Skeletal muscle tissue (tissue), 4 donors: ENCODE results near the gene SIK2. TPM values are rescaled to one million over a fixed set of nuclear protein-coding genes. Genes with fewer than 3 reads are reported as not detected.

Experiments
- H3K27ac ChIP-seq: one replicate; pipeline ENCODE4 v1.7.0; 2013; ENCODE audit warnings: mild to moderate bottlenecking, low read depth, low read length, inconsistent platforms
- H3K27me3 ChIP-seq, 3 donors: one replicate each; pipeline ENCODE4 v1.7.0; 2013; ENCODE audit warnings: low read length in 3 of 3; ENCODE audit not compliant: control insufficient read depth in 3 of 3, insufficient read depth in 3 of 3
- H3K36me3 ChIP-seq, 3 donors: one replicate each; pipeline ENCODE4 v1.7.0; 2013; ENCODE audit warnings: low read length in 3 of 3; ENCODE audit not compliant: control insufficient read depth in 3 of 3, insufficient read depth in 3 of 3
- H3K4me1 ChIP-seq, 3 donors: one replicate each; pipeline ENCODE4 v1.7.0; 2013; ENCODE audit warnings: low read length in 3 of 3, mild to moderate bottlenecking in 3 of 3; ENCODE audit not compliant: control insufficient read depth in 3 of 3, insufficient read depth in 3 of 3
- H3K4me3 ChIP-seq, 3 donors: one replicate each; pipeline ENCODE4 v1.7.0; 2013; ENCODE audit warnings: low read length in 3 of 3
- H3K9ac ChIP-seq, 3 donors: one replicate each; pipeline ENCODE4 v1.7.0; 2013; ENCODE audit warnings: low read length in 3 of 3, mild to moderate bottlenecking in 3 of 3, moderate library complexity in 2 of 3, low read depth in 1 of 3
- H3K9me3 ChIP-seq, 3 donors: one replicate each; pipeline ENCODE4 v1.7.0; 2013; ENCODE audit warnings: low read length in 3 of 3; ENCODE audit not compliant: control insufficient read depth in 3 of 3
- total RNA-seq: library from RNA; depleted of rRNA; stranded (reverse); fragments of >200 nt; gene quantifications from one replicate; pipeline ENCODE4 v1.2.3, GENCODE V29; 2014
- donor health status: Osteomylitis.

Gene SIK2
- total RNA-seq, 1 donor from 2014 or later, result 11.5 TPM

DNA sequence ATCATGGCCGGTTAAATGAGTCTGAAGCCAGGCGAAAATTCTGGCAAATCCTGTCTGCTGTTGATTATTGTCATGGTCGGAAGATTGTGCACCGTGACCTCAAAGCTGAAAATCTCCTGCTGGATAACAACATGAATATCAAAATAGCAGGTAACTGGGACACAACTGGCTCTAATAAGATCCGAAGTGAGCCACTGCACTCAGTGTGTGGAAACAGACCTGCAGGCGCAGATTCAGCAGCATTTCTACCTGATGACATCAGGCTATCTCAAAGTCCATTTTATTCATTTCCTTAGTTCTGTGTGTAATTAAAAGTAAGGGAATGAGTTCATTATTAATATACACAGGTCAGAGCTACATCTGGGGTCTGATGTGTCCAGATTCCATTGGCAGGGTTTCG lies 85.8 kb downstream of the SIK2 start:
- Histone ChIP-seq H3K4me1 (no peaks in the 10 kb centered on the region), H3K27me3 (no peaks in the 10 kb centered on the region), H3K9ac (peak overlapping the region in 1 of 3 donors; percentile 10), H3K9me3 (no peaks in the 10 kb centered on the region), H3K4me3 (no peak overlapping the region), H3K27ac (no peak overlapping the region), H3K36me3 (peaks cover 6 to 15% (median 7%) of the 10 kb centered on the region in 3 donors)

GRCh38 chr11:111691176-111691575 lies 88.9 kb downstream of the SIK2 start:
- H3K36me3 ChIP-seq, result peaks cover 6 to 15% (median 7%) of the 10 kb centered on the region in 3 donors
- H3K4me1 ChIP-seq, result peaks cover 4 to 15% (median 8%) of the 10 kb centered on the region in 3 donors
- H3K9me3 ChIP-seq, result no peaks in the 10 kb centered on the region
- no peak overlapping the region for H3K9ac ChIP-seq
- H3K27me3 ChIP-seq, result no peaks in the 10 kb centered on the region
- H3K27ac ChIP-seq, result no peak overlapping the region
- H3K4me3 ChIP-seq, result no peak overlapping the region

- Histone ChIP-seq H3K27ac (no peak overlapping the region), H3K9me3 (no peaks in the 10 kb centered on the region)
These were observed 89.5 kb downstream of the SIK2 start for GRCh38 chr11:111691741-111692140.

GRCh38 chr11:111693224-111693937 lies 91.1 kb downstream of the SIK2 start:
- H3K36me3 ChIP-seq, result peaks cover under 1 to 10% (median 2%) of the 10 kb centered on the region in 3 donors
- H3K9ac ChIP-seq, result no peak overlapping the region
- peak overlapping the region; percentile 10 for H3K27ac ChIP-seq
- H3K4me1 ChIP-seq, result peaks cover 4 to 15% (median 8%) of the 10 kb centered on the region in 3 donors
- H3K27me3 ChIP-seq, result no peaks in the 10 kb centered on the region
- H3K9me3 ChIP-seq, result no peaks in the 10 kb centered on the region
- no peak overlapping the region for H3K4me3 ChIP-seq

More at GRCh38 chr11:111691741-111692140, 89.5 kb downstream of the SIK2 start:
- peaks cover 4 to 15% (median 8%) of the 10 kb centered on the region in 3 donors for H3K4me1 ChIP-seq
- H3K27me3 ChIP-seq, result no peaks in the 10 kb centered on the region
- no peak overlapping the region for H3K4me3 ChIP-seq
- peaks cover 6 to 15% (median 7%) of the 10 kb centered on the region in 3 donors for H3K36me3 ChIP-seq
- H3K9ac ChIP-seq, result no peak overlapping the region

GRCh38 chr11:111694851-111695250 lies 92.6 kb downstream of the SIK2 start:
- no peak overlapping the region for H3K4me3 ChIP-seq
- H3K9ac ChIP-seq, result no peak overlapping the region
- peaks cover 4 to 18% (median 14%) of the 10 kb centered on the region in 3 donors for H3K4me1 ChIP-seq
- H3K27me3 ChIP-seq, result no peaks in the 10 kb centered on the region
- no peaks in the 10 kb centered on the region for H3K9me3 ChIP-seq
- peak overlapping the region; percentile 13 for H3K27ac ChIP-seq
- H3K36me3 ChIP-seq, result peaks cover 0 to 2% (median 0%) of the 10 kb centered on the region in 3 donors

GRCh38 chr11:111696556-111696955 lies 94.3 kb downstream of the SIK2 start:
- H3K9me3 ChIP-seq, result no peaks in the 10 kb centered on the region
- peaks cover 0 to 3% (median 0%) of the 10 kb centered on the region in 3 donors for H3K36me3 ChIP-seq
- H3K4me3 ChIP-seq, result no peak overlapping the region
- H3K4me1 ChIP-seq, result peaks cover 4 to 20% (median 14%) of the 10 kb centered on the region in 3 donors
- no peak overlapping the region for H3K9ac ChIP-seq
- H3K27ac ChIP-seq, result no peak overlapping the region
- H3K27me3 ChIP-seq, result no peaks in the 10 kb centered on the region

GRCh38 chr11:111697933-111698371 lies 95.7 kb downstream of the SIK2 start:
- Histone ChIP-seq H3K36me3 (peaks cover 0 to 8% (median 0%) of the 10 kb centered on the region in 3 donors), H3K9ac (no peak overlapping the region), H3K27ac (no peak overlapping the region), H3K4me3 (no peak overlapping the region), H3K4me1 (peaks cover 4 to 23% (median 14%) of the 10 kb centered on the region in 3 donors), H3K27me3 (no peaks in the 10 kb centered on the region), H3K9me3 (no peaks in the 10 kb centered on the region)

- H3K9ac ChIP-seq, result no peak overlapping the region
- H3K27ac ChIP-seq, result no peak overlapping the region
- no peaks in the 10 kb centered on the region for H3K27me3 ChIP-seq
- peaks cover 5 to 34% (median 24%) of the 10 kb centered on the region in 3 donors for H3K4me1 ChIP-seq
- H3K4me3 ChIP-seq, result no peak overlapping the region
- H3K9me3 ChIP-seq, result no peaks in the 10 kb centered on the region
- H3K36me3 ChIP-seq, result peaks cover 0 to 17% (median under 1%) of the 10 kb centered on the region in 3 donors
These were observed 96.8 kb downstream of the SIK2 start for GRCh38 chr11:111698852-111699559.

DNA sequence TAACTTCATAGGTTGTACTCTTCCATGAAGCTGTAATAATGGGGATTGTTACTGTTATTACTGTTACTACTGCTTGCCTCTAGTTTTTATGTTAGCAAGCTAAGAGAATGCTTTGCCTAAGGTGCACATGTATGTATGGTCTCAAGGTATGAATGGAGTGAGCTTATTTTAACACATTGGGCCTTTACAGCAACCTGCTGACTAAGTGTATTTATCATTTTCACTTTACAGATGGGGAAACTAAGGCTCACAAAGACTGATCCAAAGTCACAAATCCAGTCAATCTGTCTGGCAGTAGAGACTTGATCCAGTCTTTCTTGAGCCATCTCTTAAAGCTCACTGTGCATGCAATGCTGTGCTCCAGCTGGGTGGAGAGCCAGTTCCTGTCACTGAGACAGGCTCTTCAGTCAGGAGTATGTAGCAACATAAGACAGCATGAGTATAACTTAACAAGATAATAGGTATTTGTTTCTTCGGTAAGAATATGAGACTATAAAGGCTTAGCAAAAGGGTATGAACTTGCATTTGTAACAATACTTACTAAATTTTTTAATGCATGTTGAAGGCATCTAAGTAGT lies 97.4 kb downstream of the SIK2 start:
- peaks cover 9 to 35% (median 24%) of the 10 kb centered on the region in 3 donors for H3K4me1 ChIP-seq

More for the DNA sequence above, 97.4 kb downstream of the SIK2 start:
- Histone ChIP-seq H3K4me3 (no peak overlapping the region), H3K27ac (no peak overlapping the region), H3K36me3 (peaks cover 0 to 19% (median 3%) of the 10 kb centered on the region in 3 donors), H3K27me3 (no peaks in the 10 kb centered on the region), H3K9me3 (no peaks in the 10 kb centered on the region), H3K9ac (no peak overlapping the region)
